GM04503 (cell line): Measurements from ENCODE around the gene CFAP92.
"Not testable (repeated sequence)": the region's sequence is repeated elsewhere in the genome, so short reads cannot be mapped to it uniquely, and the experiment has no call there.

Experiments used
- DNase-seq: peaks from one replicate; pipeline ENCODE4 v3.0.0-alpha.2; 2012; ENCODE audit warnings: low read depth

CFAP92 gene

DNA sequence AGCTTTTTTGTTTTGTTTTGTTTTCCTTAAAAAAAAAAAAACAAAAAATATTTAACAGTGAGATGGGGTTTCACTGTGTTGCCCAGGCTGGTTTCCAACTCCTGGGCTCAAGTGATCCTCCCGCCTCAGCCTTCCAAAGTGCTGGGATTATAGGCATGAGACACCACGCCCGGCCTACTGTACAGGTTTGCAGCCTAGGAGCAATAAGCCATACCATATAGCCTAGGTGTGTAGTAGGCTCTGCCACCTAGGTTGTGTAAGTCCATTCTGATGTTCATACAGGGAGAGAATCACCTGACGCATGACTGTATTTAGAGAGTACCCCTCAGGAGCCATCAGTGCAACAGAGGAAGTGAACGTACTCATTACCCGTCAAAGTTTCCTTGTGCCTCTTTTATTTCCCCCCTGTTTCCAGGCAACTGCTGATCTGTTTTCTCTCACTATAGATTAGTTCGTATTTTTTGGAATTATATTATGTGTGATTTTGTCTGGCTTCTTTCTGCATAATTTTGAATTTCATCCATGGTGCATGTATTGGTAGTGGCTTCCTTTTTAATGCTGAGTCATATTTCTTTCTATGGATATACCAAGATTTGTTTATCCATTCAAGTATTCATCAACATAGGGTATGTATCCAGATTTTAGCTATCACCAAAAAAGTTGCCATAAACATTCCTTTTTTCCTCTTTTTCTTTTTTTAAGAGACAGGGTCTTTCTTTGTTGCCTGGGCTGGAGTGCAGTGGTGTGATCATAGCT is 104.6 kb downstream of the CFAP92 start:
- DNase-seq = no peak

DNA sequence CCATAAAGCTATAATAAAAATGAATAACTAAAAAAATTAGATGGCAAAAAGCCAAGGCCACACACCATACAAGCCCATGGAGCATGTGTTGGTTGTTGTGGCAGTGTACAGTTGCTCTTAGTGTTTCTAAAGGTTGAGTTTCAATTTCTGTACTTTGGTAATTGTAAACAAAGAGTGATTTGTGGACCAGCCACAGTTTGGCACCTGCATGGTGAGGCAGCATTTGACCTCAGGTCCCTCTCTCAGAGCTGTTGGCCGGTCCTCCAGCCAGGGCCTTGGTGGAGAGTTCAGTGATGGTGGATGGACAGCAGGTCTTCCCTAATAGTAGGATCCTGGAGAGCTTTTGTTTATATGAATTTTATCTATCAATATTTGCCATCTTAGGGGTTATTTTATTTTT is 108.9 kb downstream of the CFAP92 start:
- DNase-seq = no peak

DNA sequence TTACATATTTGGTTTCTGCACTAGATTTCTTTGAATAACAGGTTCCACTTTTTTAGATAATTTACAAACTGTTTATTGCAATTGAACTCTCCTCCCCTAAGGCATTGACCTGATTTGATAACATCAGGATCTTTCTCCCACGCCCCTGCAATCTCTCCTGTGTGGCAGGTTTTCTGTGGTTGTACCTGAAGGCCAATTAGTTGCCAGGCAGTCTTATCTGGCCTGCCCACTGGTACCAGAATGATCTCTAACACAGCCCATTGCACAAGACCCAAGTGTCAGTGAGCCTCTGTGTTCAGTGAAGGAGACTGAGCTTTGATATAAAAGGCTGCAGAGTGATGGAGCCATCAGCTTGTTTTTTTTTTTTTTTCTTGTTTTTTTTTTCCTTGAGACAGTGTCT is 111.2 kb downstream of the CFAP92 start:
- DNase-seq = no peak

DNA sequence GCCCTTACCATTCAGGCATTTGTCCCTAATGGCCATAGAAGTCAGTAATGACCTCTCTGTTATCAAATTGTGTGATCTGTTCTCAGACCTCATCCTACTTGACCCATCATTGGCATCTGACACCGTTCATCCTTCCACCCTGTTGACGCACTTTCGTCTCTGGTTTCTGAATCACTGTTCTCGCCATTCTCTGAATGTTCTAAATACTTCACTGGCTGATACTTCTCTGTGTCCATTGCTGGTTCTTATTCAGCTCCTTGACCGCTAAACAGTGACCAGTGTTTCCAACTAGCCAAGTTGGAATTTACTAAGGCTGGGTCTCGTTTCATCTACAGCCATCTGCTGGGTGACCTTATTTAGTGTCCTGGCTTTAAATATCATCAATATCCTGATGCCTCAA is 112.3 kb downstream of the CFAP92 start:
- no peak for DNase-seq

DNA sequence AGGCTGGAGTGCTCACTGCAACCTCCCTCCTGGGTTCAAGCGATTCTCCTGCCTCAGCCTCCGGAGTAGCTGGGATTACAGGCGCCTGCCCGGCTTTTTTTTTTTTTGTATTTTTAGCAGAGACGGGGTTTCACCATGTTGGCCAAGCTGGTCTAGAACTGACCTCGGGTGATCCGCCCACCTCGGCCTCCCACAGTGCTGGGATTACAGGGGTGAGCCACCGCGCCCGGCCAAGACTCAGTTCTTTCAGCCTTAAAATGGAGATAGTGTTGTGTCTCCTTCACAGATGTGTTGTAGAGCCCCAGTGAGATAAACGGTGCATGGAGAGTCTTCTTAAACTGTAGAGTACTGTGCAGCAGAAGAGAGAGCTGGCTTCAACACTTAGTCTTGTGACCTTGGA is 113.4 kb downstream of the CFAP92 start:
- DNase-seq = not testable (repeated sequence)

DNA sequence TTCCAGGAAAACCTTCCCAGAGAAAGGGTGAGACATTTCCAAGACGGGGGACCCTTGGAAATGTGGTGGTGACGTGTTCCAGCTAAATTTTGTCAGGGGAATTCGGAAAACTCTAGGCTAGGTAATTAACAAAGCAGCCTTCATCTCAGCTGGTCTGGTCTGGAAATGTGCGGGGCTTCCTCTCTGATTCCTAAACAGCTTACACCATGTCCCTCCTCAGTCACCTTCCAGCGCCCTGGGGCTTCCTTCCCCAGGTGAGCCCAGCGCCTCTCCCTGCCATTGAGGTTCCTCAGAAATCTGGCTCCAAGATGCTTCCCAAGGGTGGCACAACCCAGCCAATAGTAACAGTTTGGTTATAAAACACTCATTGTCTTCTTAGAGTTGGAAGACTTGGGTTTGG is 113.9 kb downstream of the CFAP92 start:
- DNase-seq = no peak

DNA sequence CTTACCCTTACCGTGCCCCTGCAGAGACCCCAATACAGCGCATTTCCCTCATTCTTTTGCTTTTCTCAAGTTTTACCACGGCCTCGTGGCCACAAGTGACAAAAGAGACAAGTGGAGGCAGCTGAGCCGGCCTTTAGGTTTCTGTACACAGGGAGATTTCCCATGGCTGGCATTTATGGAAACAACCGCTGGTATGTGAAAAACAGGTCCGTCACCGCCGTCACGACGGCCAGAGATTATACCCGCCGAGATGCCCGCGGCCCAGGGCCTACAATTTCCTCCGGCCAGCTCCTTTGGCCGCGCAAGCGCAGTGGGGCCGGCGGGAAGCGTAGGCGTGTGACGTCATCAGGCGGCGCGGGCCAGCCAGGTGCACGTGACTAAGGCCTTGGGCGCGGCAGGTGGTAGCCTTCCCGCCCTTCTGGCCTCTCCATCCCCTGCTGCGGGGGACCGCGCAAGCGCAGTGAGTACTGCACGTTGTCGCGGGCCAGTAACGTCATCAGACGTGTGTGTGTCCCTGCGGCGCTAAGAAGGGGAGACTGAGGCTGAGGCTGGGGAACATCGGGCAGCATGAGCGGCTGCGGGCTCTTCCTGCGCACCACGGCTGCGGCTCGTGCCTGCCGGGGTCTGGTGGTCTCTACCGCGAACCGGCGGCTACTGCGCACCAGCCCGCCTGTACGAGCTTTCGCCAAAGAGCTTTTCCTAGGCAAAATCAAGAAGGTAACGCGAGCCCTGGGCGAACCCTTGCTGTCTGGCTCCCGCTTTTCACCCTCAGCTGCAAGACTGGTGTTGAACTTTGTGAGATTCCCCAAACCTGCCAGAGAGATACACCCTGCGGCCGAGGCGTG is 114.5 kb downstream of the CFAP92 start, which contains the start of gene ACAD9:
Gene ACAD9 (plus strand): TSS at position 496 of the 845 bp plus-strand sequence. CDS start 72 bp downstream, at position 568.
- peak; percentile 79 for DNase-seq

DNA sequence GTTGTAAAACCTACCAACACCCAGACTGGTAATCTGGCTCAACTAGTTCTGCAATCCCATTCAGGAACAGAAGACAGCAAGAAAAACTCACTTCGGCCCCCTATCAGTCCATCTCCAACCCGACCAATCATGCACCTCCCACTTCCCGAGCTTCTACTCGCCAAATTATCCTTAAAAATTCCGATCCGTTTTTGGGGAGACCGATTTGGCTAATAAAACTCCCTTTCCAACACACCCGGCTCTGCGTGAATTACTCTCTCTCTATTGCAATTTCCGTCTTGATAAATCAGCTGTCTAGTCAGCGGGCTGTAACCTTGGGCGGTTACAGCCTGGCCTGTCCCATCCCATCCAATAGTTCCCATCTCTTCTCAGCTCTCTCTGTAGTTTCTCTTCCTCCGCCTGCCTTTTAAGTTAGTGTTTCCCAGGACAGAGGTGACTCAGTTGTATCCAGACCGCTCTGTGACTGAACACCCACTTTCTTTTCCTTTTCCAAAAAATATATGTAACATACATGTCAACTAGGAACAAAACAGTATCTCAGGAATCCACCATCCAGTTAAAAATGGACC is 115.2 kb downstream of the CFAP92 start:
- peak; percentile 32 for DNase-seq

DNA sequence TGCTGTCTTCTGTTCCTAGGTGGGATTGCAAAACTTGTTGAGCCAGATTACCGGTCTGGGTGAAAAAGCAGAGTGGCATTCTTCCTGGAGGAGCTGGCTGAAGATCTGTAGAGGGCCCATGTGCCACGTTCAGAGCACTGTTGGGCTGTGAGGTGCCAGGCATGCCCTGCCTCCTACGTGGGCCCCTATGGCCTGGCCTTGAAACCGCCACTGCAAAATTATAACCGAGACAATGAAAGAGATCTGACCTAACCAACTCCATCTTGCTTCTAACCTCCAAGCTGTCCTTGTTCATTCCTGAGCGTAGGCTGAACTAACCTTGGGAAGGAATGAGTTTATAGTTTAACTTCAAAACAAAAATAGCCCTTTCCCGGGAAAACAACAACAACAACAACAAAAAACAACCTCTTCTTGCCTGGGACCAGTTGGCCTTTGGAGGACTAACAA is 115.8 kb downstream of the CFAP92 start:
- no peak for DNase-seq

DNA sequence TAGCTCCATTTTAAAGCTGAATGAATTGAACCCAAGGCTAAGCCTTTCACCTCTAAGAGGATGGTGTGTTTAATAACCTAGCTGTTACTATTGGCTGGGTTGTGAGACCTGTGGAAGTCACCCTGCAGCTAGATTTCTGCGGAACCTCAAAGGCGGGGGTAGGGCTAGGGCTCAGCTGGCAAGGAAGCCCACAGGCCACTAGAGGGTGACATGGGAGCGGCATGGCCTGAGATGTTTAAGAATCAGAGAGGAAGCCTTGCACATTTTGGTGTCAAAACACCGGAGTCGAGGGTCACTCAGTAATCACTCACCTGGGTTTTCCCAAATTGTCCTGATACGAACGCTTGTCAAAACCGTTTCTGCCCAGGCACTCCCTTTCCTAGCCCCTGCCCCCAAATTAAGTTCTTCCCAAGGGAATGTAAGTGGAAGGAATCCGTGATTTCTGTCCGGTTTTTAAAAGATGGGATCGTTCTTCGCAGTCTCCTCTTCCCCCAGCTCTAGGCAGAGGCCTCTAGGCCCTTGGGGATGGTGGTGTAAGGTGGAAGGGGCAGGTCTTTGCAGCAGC is 118.2 kb downstream of the CFAP92 start:
- DNase-seq = no peak

DNA sequence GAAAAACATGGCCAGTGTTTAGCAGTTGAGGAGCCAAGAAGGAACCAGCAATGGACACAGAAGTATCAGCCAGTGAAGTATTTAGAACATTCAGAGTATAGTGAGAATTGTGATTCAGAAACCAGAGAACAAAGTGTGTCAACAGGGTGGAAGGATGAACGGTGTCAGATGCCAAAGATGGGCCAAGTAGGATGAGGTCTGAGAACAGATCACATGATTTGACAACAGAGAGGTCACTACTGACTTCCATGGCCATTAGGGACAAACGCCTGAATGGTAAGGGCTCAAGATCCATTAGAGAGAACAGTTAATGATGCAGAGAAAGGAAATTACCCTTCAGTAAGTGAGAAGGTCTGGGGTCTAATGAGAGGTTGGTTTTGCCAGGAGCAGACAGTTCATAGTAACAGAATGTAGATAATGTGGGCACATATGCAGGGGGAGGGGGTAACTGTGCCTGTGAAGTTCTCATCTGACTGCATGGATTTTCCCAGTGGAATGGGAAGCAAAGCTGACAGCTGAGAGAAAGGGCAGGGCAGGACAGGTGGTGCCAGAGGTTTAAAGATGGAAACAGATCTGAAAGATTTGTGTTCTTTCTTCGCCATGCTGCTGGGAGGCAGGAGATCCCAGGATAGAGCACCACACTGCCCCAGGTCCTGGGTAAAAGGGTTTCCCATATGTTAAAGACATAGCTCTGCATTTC is 119.2 kb downstream of the CFAP92 start:
- DNase-seq = no peak

DNA sequence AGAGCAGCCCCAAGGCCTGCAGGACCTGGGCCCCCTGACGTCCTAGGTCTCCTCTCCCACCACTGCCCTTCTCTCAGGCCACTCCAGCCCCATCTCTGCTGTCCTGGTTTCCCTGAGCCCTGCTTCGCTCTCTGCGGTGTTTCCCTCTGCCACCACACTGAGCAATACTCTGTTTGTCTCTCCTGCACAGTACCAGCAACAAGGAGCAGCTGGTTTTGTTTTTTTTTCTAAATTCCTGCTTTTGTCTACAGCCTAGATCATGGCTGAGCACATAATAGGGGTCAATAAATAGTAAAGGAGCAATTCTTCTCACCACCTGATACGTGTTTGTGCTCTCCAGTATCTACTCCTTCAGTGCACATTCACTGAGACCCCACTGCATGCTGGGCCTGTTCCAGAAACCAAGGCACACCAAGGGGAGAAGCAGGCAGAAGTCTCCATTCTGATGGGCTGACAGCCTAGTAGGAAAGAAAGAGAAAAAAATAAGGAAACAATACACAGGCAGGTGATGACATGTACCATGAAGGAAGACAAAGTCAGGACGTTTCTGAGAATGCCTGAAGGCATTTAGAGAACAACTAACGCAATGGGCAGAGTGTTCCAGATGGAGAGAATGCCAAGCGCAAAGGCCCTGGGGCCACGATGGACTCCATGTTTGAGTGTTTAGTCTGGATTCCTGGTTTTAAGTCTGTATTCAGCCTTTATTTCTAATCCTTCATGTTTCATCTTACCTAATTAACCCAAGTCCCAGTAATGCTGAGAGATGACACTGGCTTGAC is 120.4 kb downstream of the CFAP92 start:
- no peak for DNase-seq

DNA sequence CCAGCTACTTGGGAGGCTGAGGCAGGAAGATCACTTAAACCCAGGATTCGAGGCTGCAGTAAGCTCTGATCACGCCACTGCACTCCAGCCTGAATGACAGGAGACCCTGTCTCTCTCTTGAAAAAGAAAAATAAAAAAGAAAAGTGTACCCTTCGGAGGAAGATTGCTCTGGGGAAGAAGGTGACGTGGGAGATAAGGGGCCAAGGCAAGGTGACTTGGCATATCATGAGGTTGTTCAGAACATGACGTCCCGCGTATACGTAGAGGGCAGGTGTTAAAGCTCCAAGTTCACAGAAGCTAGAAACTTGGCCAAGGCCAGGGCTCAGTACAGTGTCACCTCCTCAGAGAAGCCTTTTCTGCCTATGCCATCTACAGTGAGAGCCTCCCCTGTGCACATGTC is 121.1 kb downstream of the CFAP92 start:
- no peak for DNase-seq

DNA sequence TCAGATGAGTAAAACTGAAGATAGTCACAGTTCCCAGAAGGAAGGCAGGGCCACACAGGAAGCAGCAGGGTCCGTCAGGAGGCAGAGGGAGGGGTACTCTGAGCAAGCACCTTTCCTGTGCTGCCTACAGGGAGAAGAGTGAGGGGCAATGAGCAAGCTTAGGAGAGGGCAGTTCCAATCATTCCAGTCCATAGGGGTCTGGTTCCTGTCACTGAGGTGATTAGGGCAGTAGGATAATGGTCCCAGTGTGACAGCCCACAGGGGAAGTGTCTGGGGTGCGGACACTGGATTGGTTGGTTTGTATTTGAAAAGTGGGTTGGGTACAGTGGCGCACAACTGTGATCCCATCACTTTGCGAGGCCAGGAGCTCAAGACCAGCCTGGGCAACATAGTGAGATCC is 121.6 kb downstream of the CFAP92 start:
- no peak for DNase-seq

DNA sequence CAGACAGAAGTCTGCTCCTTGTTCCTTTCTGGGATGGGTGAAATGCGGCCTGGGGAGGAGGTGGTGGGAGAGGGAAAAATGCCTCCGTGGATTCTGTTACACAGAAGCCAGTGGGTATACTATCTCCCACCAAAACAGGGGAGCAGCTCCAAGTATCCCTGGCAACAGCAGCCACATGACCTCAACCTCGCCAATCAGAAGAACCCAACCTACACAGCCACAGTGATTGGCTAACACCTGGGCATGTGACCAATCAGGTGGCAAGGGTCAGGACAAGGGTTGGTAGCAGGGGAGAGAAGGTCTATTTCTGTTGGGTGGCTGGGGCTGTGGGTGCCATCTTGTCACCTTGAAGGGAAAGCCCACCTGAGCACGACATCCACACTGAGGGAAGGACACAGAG is 123.5 kb downstream of the CFAP92 start:
- no peak for DNase-seq

DNA sequence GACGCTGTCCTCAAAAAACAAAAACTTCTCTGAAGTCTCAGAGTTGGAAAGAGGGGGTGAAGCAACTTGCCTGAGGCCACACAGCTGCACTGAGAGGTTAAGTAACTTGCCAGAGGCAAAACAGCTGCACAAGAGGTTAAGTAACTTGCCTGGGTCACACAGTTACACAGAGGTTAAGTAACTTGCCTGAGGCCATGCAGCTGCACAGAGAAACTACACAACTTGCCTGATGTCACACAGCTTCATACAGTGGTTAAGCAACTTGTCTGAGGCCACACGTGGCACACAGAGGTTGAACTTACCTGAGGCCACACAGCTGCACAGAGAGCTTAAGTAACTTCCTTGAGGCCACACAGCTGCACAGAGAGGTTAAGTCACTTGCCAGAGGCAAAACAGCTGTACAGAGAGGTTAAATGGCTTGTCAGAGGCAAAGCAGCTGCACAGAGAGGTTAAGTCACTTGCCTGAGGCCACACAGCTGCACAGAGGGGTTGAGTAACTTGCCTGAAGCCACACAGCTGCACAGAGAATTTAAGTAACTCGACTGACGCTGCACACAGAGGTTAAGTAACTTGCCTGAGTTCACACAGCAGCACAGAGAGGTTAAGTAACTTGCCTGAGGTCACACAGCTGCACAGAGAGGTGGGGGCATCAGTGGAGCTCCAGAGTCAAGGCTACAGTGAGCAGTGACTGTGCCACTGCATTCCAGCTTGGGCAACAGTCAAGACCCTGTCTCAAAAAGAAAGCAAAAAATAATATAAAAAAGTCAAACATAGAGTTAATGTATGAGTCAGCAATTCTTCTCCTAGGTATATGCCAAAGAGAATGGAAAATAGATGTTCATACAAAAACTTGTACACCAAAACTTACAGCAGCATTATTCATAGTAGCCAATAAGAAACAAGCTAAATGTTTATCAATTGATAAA is 126.4 kb downstream of the CFAP92 start:
- no peak for DNase-seq

DNA sequence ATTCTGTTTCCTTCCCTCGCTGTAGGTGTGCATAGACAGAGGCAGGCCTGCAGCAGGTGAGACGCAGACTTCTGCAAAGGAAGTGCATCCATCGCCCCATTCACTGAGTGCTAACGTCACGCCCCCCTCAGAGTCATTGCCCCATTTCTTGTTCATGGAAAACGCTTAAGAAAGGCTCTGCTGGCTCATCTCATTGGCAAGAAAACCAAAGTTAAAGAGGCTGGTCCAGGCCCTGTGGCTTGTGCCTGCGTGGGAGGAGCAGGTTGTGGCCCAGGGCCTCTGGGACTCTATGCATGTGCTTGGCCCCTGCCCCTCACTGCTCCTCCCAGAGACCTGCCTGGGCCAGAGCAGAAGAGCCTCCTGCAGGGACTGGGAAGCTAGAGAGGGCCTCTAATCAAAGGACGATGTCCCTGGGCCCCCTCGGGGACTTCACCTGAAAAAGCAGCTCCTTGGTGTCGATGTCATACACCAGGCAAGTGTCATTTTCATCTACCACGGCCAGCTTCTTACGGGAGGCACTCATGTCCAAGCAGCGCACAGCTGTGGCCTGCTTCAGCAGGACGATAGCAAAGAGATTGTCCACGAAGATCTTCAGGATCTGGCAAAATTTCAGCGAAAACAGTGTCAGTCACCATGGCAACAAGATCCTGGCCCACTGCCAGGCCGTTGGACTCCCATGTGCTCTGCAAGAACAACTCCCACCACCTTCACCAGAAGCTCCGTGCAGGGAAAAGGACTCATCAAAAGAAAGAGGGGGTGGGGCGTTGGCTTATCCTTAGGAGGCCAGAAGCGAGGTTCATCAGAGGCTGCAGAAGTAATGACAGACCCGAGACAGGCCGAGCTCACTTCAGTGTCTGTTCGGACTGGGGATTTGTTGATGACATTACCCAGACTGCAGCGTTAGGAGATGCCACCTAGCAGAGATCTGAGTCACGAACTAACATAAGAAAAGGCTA is 128.7 kb downstream of the CFAP92 start:
- DNase-seq = not testable (repeated sequence)

DNA sequence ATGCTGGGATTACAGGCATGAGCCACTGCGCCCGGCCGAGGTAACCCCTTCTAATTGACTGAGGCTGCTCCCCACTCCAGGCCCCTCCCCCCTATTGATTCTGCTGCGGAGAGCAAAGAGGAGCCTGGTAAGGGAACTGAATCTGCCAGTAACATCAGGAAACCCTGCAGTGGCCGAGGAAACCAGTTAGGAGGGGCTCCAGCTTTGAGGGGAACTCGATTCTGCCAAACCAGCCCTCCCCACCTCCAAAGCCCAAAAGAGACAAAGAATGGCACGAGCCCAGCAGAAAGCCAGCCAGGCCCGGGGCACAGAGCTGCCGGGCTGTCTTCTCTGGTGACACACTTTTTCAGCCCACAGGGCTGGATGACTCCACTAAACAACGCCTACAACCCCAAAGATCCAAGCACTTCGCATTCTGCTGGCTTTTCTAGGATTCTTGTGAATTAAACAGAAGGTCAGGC is 129.5 kb downstream of the CFAP92 start:
- DNase-seq = no peak

DNA sequence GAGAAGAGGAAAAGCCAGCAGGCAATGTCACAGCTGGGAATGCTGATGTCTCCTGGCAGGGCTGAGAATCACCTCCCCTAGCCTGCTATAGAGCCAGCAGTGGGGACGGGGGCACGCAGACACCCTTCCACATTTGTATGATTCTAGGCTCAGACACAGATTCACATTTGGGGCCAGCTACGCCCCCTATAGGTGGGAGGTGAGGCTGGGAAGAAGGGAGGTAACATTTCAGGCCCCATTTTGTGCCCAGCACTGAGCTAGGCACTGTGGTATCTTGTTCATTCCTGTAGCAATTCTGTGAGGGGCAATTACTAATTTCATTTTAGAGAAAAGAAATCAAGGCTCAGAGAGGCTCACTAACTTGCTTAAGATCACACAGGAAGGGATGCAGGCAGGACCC is 130.3 kb downstream of the CFAP92 start:
- DNase-seq = no peak
